Astrocyte of the hippocampus (primary cell): ENCODE data around the gene TTLL6.
"Not testable (repeated sequence)": the region's sequence is repeated elsewhere in the genome, so short reads cannot be mapped to it uniquely, and the experiment has no call there.

Experiments used
- DNase-seq: peaks from one replicate; pipeline ENCODE4 v3.0.0; 2011; ENCODE audit warnings: low read depth, low spot score

Gene TTLL6

GRCh38 chr17:48816438-48816773, 623 bp downstream of the TTLL6 start:
- DNase-seq = no peak

- DNase-seq = no peak
Measured at GRCh38 chr17:48815311-48815710, 1.7 kb downstream of the TTLL6 start.

GRCh38 chr17:48814504-48814903, 2.5 kb downstream of the TTLL6 start:
- peak; percentile 58 for DNase-seq

- no peak for DNase-seq
Measured at GRCh38 chr17:48812001-48812400, 5.0 kb downstream of the TTLL6 start.

- DNase-seq = no peak
Measured at GRCh38 chr17:48809182-48809581, 7.8 kb downstream of the TTLL6 start.

GRCh38 chr17:48804936-48805411, 12.1 kb downstream of the TTLL6 start:
- peak; percentile 78 for DNase-seq

- DNase-seq = no peak
Measured at GRCh38 chr17:48800626-48801217, 16.3 kb downstream of the TTLL6 start.

- no peak for DNase-seq
Measured at GRCh38 chr17:48799069-48799723, 17.8 kb downstream of the TTLL6 start.

GRCh38 chr17:48796163-48796522, 20.9 kb downstream of the TTLL6 start:
- DNase-seq = not testable (repeated sequence)

GRCh38 chr17:48795444-48796162, 21.4 kb downstream of the TTLL6 start:
- DNase-seq = peak; percentile 40

- no peak for DNase-seq
Measured at GRCh38 chr17:48792033-48792798, 24.8 kb downstream of the TTLL6 start.

- DNase-seq = peak; percentile 83
Measured at GRCh38 chr17:48791128-48792032, 25.6 kb downstream of the TTLL6 start.

- DNase-seq = no peak
Measured at GRCh38 chr17:48790607-48791127, 26.4 kb downstream of the TTLL6 start.

GRCh38 chr17:48787828-48788227, 29.2 kb downstream of the TTLL6 start:
- DNase-seq = no peak

GRCh38 chr17:48779421-48779820, 37.6 kb downstream of the TTLL6 start:
- DNase-seq = no peak

GRCh38 chr17:48776602-48777001, 40.4 kb downstream of the TTLL6 start:
- DNase-seq = no peak

- DNase-seq = no peak
Measured at GRCh38 chr17:48773245-48773644, 43.8 kb downstream of the TTLL6 start.

- no peak for DNase-seq
Measured at GRCh38 chr17:48770954-48771353, 46.1 kb downstream of the TTLL6 start.

GRCh38 chr17:48769009-48769675, 47.9 kb downstream of the TTLL6 start:
- no peak for DNase-seq

- no peak for DNase-seq
Measured at GRCh38 chr17:48767263-48767774, 49.7 kb downstream of the TTLL6 start.
